Endothelial cell (in vitro differentiated cells): ENCODE data around the gene RPL10A. TPM values are rescaled to one million over a fixed set of nuclear protein-coding genes. Genes with fewer than 3 reads are reported as not detected.

Experiments used
- DNase-seq: peaks from one replicate; pipeline ENCODE4 v3.0.0; 2021; ENCODE audit warnings: low spot score
- H3K27ac Mint-ChIP-seq: one replicate; pipeline ENCODE4 v1.8.0; 2021; ENCODE audit warnings: mixed read lengths, inconsistent platforms; ENCODE audit not compliant: unreplicated experiment
- H3K27me3 Mint-ChIP-seq: one replicate; pipeline ENCODE4 v1.8.0; 2021; ENCODE audit warnings: mild to moderate bottlenecking, moderate library complexity, mixed read lengths, inconsistent platforms; ENCODE audit not compliant: unreplicated experiment
- H3K36me3 Mint-ChIP-seq: one replicate; pipeline ENCODE4 v1.8.0; 2021; ENCODE audit warnings: mild to moderate bottlenecking, low read depth, mixed read lengths, inconsistent platforms; ENCODE audit not compliant: unreplicated experiment
- H3K4me1 Mint-ChIP-seq: one replicate; pipeline ENCODE4 v1.8.0; 2021; ENCODE audit warnings: mild to moderate bottlenecking, mixed read lengths, inconsistent platforms; ENCODE audit not compliant: unreplicated experiment
- H3K4me3 Mint-ChIP-seq: one replicate; pipeline ENCODE4 v1.8.0; 2021; ENCODE audit warnings: mild to moderate bottlenecking, mixed read lengths, inconsistent platforms; ENCODE audit not compliant: unreplicated experiment
- H3K9me3 Mint-ChIP-seq: one replicate; pipeline ENCODE4 v1.8.0; 2021; ENCODE audit warnings: mixed read lengths, inconsistent platforms; ENCODE audit not compliant: unreplicated experiment
- total RNA-seq: library from RNA; stranded (reverse); fragmentation: NEBNext Ultra II Directional; extraction: Animal tissue kit (Norgen Biotek cat#: 25700); gene quantifications from one replicate; pipeline ENCODE4 v1.2.1, GENCODE V29; 2021; ENCODE audit not compliant: unreplicated experiment
- TF ChIP-seq, protein P1 (sequence below): fragments of 200-600 bp; sonication (generic); IDR thresholded peaks from one replicate; pipeline ENCODE4 v1.5.0; 2021; ENCODE audit warnings: antibody characterized with exemption; ENCODE audit not compliant: unreplicated experiment

Gene RPL10A
- total RNA-seq, 1 donor from 2014 or later = 1,320 TPM

DNA sequence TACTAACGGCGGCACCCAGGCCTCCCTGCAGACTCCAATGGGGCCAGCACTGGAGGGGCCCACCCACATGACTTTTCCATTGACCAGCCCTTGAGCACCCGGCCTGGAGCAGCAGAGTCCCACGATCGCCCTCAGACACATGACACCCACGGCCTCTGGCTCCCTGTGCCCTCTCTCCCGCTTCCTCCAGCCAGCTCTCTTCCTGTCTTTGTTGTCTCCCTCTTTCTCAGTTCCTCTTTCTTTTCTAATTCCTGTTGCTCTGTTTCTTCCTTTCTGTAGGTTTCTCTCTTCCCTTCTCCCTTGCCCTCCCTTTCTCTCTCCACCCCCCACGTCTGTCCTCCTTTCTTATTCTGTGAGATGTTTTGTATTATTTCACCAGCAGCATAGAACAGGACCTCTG lies 42.1 kb upstream of the RPL10A start:
- Mint-ChIP-seq H3K4me1 (peaks cover 24% of the 10 kb centered on the region), H3K27ac (peak overlapping the region; percentile 77)
- TF ChIP-seq, protein P1, sequence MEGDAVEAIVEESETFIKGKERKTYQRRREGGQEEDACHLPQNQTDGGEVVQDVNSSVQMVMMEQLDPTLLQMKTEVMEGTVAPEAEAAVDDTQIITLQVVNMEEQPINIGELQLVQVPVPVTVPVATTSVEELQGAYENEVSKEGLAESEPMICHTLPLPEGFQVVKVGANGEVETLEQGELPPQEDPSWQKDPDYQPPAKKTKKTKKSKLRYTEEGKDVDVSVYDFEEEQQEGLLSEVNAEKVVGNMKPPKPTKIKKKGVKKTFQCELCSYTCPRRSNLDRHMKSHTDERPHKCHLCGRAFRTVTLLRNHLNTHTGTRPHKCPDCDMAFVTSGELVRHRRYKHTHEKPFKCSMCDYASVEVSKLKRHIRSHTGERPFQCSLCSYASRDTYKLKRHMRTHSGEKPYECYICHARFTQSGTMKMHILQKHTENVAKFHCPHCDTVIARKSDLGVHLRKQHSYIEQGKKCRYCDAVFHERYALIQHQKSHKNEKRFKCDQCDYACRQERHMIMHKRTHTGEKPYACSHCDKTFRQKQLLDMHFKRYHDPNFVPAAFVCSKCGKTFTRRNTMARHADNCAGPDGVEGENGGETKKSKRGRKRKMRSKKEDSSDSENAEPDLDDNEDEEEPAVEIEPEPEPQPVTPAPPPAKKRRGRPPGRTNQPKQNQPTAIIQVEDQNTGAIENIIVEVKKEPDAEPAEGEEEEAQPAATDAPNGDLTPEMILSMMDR = no peak

DNA sequence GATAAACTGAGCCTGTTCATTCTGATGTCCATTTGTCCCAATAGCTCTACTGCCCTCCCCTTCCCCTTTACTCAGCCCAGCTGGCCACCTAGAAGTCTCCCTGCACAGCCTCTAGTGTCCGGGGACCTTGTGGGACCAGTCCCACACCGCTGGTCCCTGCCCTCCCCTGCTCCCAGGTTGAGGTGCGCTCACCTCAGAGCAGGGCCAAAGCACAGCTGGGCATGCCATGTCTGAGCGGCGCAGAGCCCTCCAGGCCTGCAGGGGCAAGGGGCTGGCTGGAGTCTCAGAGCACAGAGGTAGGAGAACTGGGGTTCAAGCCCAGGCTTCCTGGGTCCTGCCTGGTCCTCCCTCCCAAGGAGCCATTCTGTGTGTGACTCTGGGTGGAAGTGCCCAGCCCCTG lies 40.8 kb upstream of the RPL10A start:
- Mint-ChIP-seq H3K4me3 (no peak overlapping the region), H3K4me1 (peaks cover 24% of the 10 kb centered on the region), H3K36me3 (peaks cover 31% of the 10 kb centered on the region), H3K27ac (no peak overlapping the region), H3K27me3 (peaks cover 4% of the 10 kb centered on the region), H3K9me3 (peaks cover 3% of the 10 kb centered on the region)
- TF ChIP-seq, protein P1 = no peak
- DNase-seq = no peak

More for the DNA sequence above, 42.1 kb upstream of the RPL10A start:
- Mint-ChIP-seq H3K4me3 (peak overlapping the region; percentile 72), H3K27me3 (peaks cover 4% of the 10 kb centered on the region), H3K36me3 (peaks cover 32% of the 10 kb centered on the region), H3K9me3 (peaks cover 3% of the 10 kb centered on the region)
- DNase-seq = no peak

DNA sequence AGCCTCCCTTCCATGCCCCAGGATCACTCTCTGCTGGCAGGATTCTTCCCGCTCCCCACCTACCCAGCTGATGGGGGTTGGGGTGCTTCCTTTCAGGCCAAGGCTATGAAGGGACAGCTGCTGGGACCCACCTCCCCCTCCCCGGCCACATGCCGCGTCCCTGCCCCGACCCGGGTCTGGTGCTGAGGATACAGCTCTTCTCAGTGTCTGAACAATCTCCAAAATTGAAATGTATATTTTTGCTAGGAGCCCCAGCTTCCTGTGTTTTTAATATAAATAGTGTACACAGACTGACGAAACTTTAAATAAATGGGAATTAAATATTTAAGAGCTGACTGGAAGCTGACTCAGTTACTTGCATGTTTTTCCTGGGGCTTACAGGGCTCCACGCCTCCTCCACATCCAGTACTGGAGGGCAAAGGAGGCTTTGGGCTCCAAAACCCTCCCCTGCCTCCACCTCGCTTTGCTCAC lies 40.3 kb upstream of the RPL10A start:
- peaks cover 4% of the 10 kb centered on the region for H3K27me3 Mint-ChIP-seq

DNA sequence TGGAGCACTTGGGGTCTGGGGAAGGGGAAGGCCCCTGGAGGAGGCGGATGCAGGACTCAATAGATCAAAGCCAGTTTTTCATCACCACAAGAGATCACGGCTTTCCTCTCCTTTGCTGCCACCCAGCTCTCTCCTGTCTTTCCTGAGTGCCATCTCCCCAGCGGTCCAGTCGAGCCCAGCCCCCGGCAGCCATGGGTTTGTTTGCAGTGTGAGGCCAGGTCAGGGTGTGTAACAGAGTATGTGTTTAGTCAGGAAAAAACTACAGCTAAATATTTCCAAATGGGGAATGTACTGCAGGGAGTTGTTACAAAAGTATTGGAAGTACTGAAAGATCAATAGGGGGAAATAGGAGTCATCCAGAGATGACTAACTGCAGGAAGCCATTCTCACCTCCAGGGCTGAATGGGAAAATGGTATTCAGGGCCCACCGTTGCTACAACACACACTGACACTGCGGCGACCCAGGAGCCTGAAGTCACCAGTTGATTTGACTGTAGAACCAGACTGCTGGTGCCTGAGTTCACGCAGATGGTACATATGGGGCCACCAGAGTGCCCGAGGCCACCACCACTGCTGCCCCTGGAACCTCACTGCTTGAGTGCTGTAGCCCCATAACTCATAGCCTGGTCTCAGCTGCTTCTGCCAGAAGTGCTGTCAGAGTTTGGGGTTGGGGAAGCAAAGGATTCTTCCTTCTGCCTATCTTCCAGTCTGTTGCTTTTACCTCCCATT lies 39.6 kb upstream of the RPL10A start:
- Mint-ChIP-seq H3K27ac (no peak overlapping the region), H3K4me3 (peak overlapping the region; percentile 66)
- DNase-seq = no peak

More for the DNA sequence above, 40.3 kb upstream of the RPL10A start:
- peaks cover 24% of the 10 kb centered on the region for H3K4me1 Mint-ChIP-seq
- H3K27ac Mint-ChIP-seq = no peak overlapping the region
- peaks cover 28% of the 10 kb centered on the region for H3K36me3 Mint-ChIP-seq
- peak overlapping the region; percentile 31 for H3K4me3 Mint-ChIP-seq
- H3K9me3 Mint-ChIP-seq = peaks cover 3% of the 10 kb centered on the region
- TF ChIP-seq, protein P1 = no peak
- DNase-seq = no peak

More for the DNA sequence above, 39.6 kb upstream of the RPL10A start:
- Mint-ChIP-seq H3K9me3 (peaks cover 3% of the 10 kb centered on the region), H3K36me3 (peaks cover 28% of the 10 kb centered on the region), H3K4me1 (peaks cover 24% of the 10 kb centered on the region), H3K27me3 (peaks cover 4% of the 10 kb centered on the region)
- TF ChIP-seq, protein P1 = no peak
